ENCODE results near the gene SRSF6.

GRCh38 chr20:43448748-43449535, 8.8 kb upstream of the SRSF6 start:
- TF ChIP-seq CTCF (IDR thresholded peaks at IDR 0.05) = peak in 2 of 3 donors; percentile 61
- TF ChIP-seq POLR2A (IDR thresholded peaks at IDR 0.05) = no peak

All from breast epithelium (tissue), 3 donors.